HG03280 (cell line): Measurements from ENCODE around the gene TENT5A.

Experiments used
- ATAC-seq: cut with Tn5 transposase; IDR thresholded peaks from one replicate; pipeline ENCODE4 v1.9.1; 2021; ENCODE audit warnings: mild to moderate bottlenecking, moderate library complexity; ENCODE audit not compliant: unreplicated experiment

Gene TENT5A

DNA sequence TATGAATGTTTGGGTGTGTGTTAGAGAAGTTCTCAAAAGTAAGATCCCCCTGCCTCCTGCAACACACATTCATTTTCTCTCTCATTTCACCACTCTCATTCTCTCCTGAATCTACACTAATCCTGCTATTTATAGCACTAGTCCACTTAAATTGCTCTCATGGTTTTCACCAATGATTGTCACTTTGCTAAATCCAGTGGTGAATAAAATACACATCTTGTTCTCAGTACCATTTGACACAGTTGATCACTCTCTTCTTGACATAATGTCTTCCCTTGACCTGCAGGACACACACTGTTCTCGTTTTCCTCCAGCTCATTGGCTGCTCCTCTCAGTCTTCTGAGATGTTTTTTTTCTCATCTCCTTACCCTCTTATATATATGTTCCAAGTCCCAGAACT is 32.1 kb downstream of the TENT5A start:
- ATAC-seq = no peak

DNA sequence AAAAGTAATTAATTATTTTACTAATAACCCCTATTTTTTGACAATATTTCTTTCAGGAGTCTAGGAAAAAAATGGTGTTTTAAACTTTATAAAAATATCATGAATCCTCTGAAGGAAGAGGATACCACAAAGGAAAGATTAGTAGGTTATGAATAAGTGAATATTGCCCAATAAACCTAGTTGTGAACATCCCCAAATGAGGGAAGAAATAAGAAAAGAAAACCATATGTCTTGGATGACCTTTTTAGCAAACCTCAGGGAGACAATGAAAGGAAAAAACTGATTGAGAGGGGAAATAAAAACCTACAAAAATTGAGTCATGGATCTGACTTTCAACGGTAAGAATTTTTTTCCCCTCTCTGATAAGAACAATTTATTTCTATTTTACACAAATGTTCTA is 34.4 kb downstream of the TENT5A start:
- no peak for ATAC-seq

DNA sequence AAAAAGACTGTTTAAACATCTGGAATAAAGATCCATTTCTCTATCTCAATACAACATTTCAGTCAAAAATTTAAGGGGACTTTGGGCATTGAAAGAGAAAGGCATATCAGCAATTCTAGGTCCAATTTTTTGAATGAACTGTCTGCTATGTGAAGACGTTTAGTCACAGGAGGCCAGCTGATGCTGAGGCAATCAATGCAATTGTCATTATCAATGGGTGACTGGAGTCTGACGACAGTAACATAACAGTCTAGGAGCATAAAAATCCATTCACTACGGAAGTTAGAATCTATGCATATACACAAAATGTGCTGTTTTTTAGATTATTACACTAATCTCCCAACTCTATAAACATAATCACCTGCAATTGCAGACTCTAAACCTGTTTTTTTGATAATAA is 37.8 kb downstream of the TENT5A start:
- ATAC-seq = no peak

DNA sequence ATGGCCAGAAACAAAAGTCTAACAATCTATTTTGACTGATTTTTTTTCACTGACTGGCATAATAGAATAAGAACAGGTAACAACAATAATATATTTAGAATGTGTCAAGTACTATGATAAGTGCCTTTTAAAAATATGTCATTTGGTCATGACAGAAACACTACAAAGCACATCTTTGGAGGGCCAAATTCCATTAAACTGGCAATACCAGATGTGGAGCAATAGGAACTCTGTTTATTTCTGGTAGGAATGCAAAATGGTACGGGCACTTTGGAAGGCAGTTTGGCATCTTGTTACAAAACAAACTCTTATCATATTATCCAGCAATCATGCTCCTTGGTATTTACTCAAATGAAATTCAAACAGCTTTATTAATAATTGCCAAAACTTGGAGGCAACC is 39.3 kb downstream of the TENT5A start:
- no peak for ATAC-seq

- ATAC-seq = no peak
These were observed 44.3 kb downstream of the TENT5A start for GRCh38 chr6:81708113-81708699.

- ATAC-seq = no peak
These were observed 47.8 kb downstream of the TENT5A start for GRCh38 chr6:81704700-81705099.

DNA sequence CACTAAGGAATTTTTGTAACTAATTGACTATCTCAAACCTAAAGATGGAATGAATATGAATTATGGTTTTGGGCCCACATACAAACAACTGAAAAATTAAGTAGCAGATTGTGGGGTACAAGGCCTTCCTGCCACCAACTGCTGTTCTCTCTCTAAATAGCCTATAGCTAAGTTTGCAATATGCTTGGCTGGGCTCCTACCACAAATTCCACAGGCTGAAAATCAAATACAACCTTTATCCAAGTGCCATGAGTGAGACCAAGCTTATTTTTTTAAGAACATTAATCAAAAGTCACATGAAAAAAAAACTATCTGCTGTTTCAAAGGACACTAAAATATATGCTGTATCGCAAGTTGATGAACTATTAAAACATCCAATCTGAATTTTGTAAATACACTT is 52.1 kb downstream of the TENT5A start:
- no peak for ATAC-seq

DNA sequence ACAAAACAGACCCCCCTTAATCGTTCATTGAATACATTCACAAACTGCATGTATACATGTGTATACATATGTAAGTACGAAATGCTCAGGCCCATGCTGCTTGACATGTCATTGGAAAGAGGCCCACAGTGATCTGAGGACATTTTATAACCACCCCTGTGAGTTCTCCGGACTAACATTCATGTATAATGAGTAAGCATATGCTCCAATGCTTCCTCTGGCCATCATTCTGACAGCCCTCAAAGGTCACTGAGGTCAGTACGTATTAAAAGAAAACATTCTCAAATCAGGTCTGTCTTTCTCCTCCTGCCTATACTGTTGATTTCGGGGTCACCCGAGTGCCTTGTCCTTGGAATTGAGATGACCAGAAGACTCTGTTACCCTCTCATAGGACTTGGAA is 54.9 kb downstream of the TENT5A start:
- ATAC-seq = no peak

DNA sequence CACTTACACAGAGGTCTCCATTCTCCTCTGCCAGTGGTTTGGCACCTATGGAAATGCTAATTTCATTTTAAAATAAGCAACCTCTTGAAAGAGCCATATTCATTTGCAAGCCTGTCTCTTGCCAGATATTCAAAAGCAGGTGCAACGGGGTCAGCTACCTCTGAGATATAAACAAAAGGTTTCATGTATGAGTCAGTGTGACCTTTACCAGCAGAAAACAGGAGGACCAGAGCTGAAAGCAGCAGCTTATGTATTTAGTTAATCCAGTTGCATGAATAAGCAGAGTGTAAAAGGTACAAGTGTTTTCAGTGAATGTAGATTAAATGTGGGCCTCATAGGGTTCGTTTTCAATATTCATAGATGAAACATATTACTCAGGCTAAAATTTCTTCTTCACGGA is 56.0 kb downstream of the TENT5A start:
- ATAC-seq = peak; percentile 76
